GM19328 (cell line): Measurements from ENCODE around the gene CSRNP2.
"Not testable (repeated sequence)": the region's sequence is repeated elsewhere in the genome, so short reads cannot be mapped to it uniquely, and the experiment has no call there.

Experiments used
- ATAC-seq: cut with Tn5 transposase; IDR thresholded peaks from one replicate; pipeline ENCODE4 v1.9.1; 2021; ENCODE audit warnings: mild to moderate bottlenecking, moderate library complexity; ENCODE audit not compliant: unreplicated experiment

Gene CSRNP2

GRCh38 chr12:51033048-51033447 is 50.3 kb downstream of the CSRNP2 start:
- no peak for ATAC-seq

GRCh38 chr12:51028813-51029150 is 54.6 kb downstream of the CSRNP2 start:
- ATAC-seq = no peak

- ATAC-seq = no peak
These were observed 55.1 kb downstream of the CSRNP2 start for GRCh38 chr12:51028126-51028812.

- no peak for ATAC-seq
These were observed 56.0 kb downstream of the CSRNP2 start for GRCh38 chr12:51027342-51027835.

- ATAC-seq = peak; percentile 93
These were observed 57.4 kb downstream of the CSRNP2 start, which contains the start of gene SLC11A2 for GRCh38 chr12:51025836-51026638. Gene SLC11A2, minus strand, starts transcription at chr12:51026384. Its CDS starts 15,656 bp downstream, at chr12:51010728.

- ATAC-seq = peak; percentile 2
These were observed 58.0 kb downstream of the CSRNP2 start for GRCh38 chr12:51025338-51025835.

GRCh38 chr12:51023625-51024382 is 59.6 kb downstream of the CSRNP2 start:
- no peak for ATAC-seq

- ATAC-seq = no peak
These were observed 61.7 kb downstream of the CSRNP2 start for GRCh38 chr12:51021694-51022093.

GRCh38 chr12:51020448-51021182 is 62.8 kb downstream of the CSRNP2 start:
- no peak for ATAC-seq

- ATAC-seq = no peak
These were observed 63.5 kb downstream of the CSRNP2 start for GRCh38 chr12:51019927-51020326.

- no peak for ATAC-seq
These were observed 64.4 kb downstream of the CSRNP2 start for GRCh38 chr12:51018956-51019355.

GRCh38 chr12:51017452-51017851 is 65.9 kb downstream of the CSRNP2 start:
- ATAC-seq = no peak

GRCh38 chr12:51014467-51014866 is 68.9 kb downstream of the CSRNP2 start:
- not testable (repeated sequence) for ATAC-seq

GRCh38 chr12:51013441-51013840 is 70.0 kb downstream of the CSRNP2 start:
- no peak for ATAC-seq

GRCh38 chr12:51012570-51013236 is 70.7 kb downstream of the CSRNP2 start:
- no peak for ATAC-seq

GRCh38 chr12:51011955-51012354 is 71.4 kb downstream of the CSRNP2 start:
- ATAC-seq = no peak
